ENCODE data around the gene LBX2. TPM values are rescaled to one million over a fixed set of nuclear protein-coding genes. Genes with fewer than 3 reads are reported as not detected.

Gene LBX2
- total RNA-seq, 1 experiment from 2014 or later: 11.4 TPM

GRCh38 chr2:74507926-74508520 lies 8.6 kb upstream of the LBX2 start:
- Histone ChIP-seq H3K4me3 (ENCODE audit: low read depth, low read length) (peak overlapping the region; percentile 68), H3K9me3 (no peaks in the 10 kb centered on the region), H3K27me3 (replicated peaks; ENCODE audit: control insufficient read depth, insufficient read depth, low read length) (no peaks in the 10 kb centered on the region), H3K36me3 (ENCODE audit: control insufficient read depth, insufficient read depth, low read length) (0 out of 2 replicates have a peak, but pooled peaks cover 2% of the 10 kb centered on the region), H3K4me1 (peaks cover 26% of the 10 kb centered on the region)
- Mint-ChIP-seq H3K9me3 (ENCODE audit: unreplicated experiment) (no peaks in the 10 kb centered on the region), H3K4me3 (ENCODE audit: unreplicated experiment) (peak overlapping the region; percentile 91), H3K27me3 (ENCODE audit: insufficient read depth, unreplicated experiment) (no peaks in the 10 kb centered on the region), H3K36me3 (ENCODE audit: insufficient read depth, unreplicated experiment) (peaks cover 43% of the 10 kb centered on the region), H3K4me1 (ENCODE audit: low read depth, unreplicated experiment) (peaks cover 28% of the 10 kb centered on the region), H3K27ac (ENCODE audit: unreplicated experiment) (peak overlapping the region; percentile 99)
- BruUV-seq (replicated peaks): no TSS peak
- intact Hi-C loops (cut with micrococcal nuclease; ENCODE audit: unreplicated experiment): loop anchor here (1.0 to 2.0 kb wide), 6 partner anchors 21 to 79 kb away; partner anchors contain the start of genes AUP1, HTRA2, TTC31 and WBP1
- POLR2A ChIA-PET: interaction anchor here (0.6 to 1.5 kb wide), 2 partner anchors 22 kb away, joined by 5 to 7 read pairs; partner anchors contain the start of genes AUP1 and HTRA2
- DNase-seq: peak; percentile 49 to 58
- no peak for TF ChIP-seq CTCF (IDR thresholded peaks at IDR 0.05; ENCODE audit: insufficient read depth in 1 of 2, low read depth in 1 of 2, low read length in 1 of 2, severe bottlenecking in 1 of 2, unreplicated experiment in 1 of 2)
- CTCF ChIA-PET: no interaction called here

GRCh38 chr2:74507145-74507925 lies 7.9 kb upstream of the LBX2 start, which contains the start of gene PCGF1:
PCGF1 (minus strand) TSS chr2:74507695; CDS start chr2:74507668, 27 bp downstream.
- H3K36me3 Mint-ChIP-seq (ENCODE audit: insufficient read depth, unreplicated experiment): peaks cover 50% of the 10 kb centered on the region
- H3K9me3 Mint-ChIP-seq (ENCODE audit: unreplicated experiment): no peaks in the 10 kb centered on the region
- Histone ChIP-seq H3K4me1 (peaks cover 26% of the 10 kb centered on the region), H3K4me3 (ENCODE audit: low read depth, low read length) (peak within 1 kb of the TSS; percentile 68), H3K9me3 (no peaks in the 10 kb centered on the region), H3K36me3 (ENCODE audit: control insufficient read depth, insufficient read depth, low read length) (0 out of 2 replicates have a peak, but pooled peaks cover 2% of the 10 kb centered on the region), H3K27me3 (replicated peaks; ENCODE audit: control insufficient read depth, insufficient read depth, low read length) (no peaks in the 10 kb centered on the region)
- peak; percentile 70 to 89 for TF ChIP-seq CTCF (IDR thresholded peaks at IDR 0.05; ENCODE audit: insufficient read depth in 1 of 2, low read depth in 1 of 2, low read length in 1 of 2, severe bottlenecking in 1 of 2, unreplicated experiment in 1 of 2)
- intact Hi-C loops (cut with micrococcal nuclease; ENCODE audit: unreplicated experiment): loop anchor here (1.0 to 2.0 kb wide), 6 partner anchors 22 to 80 kb away; partner anchors contain the start of genes AUP1, HTRA2, TTC31 and WBP1
- peaks cover 28% of the 10 kb centered on the region for H3K4me1 Mint-ChIP-seq (ENCODE audit: low read depth, unreplicated experiment)
- peak; percentile 98 to 99 for DNase-seq
- H3K27me3 Mint-ChIP-seq (ENCODE audit: insufficient read depth, unreplicated experiment): no peaks in the 10 kb centered on the region
- peak within 1 kb of the TSS; percentile 91 for H3K4me3 Mint-ChIP-seq (ENCODE audit: unreplicated experiment)
- ChIA-PET CTCF (interaction anchor here (0.9 to 1.8 kb wide), 5 partner anchors 18 to 82 kb away, joined by 3 to 7 read pairs (median 7); partner anchors contain the start of genes AUP1, CCDC142, HTRA2 and TTC31), POLR2A (interaction anchor here (1.1 to 1.5 kb wide), 2 partner anchors 18 to 23 kb away, joined by 6 to 7 read pairs; partner anchors contain the start of genes AUP1 and HTRA2)
- no TSS peak for BruUV-seq (replicated peaks)
- H3K27ac Mint-ChIP-seq (ENCODE audit: unreplicated experiment): peak within 1 kb of the TSS; percentile 99
